HepG2 (cell line): ENCODE measurements around the gene INTS4. TPM values are rescaled to one million over a fixed set of nuclear protein-coding genes. Genes with fewer than 3 reads are reported as not detected.

Experiments used
- ATAC-seq: fragments of 200-7000 bp; cut with Tn5 transposase; 3 replicates; pipeline ENCODE4 v1.9.1; 2020; ENCODE audit warnings: mild to moderate bottlenecking, moderate library complexity
- BruUV-seq: library from RNA; stranded (reverse); fragments of 400-500 nt; replicated peaks from 2 replicates; lab custom pipeline; 2021; lab: Mats Ljungman, UMichigan
- CTCF ChIA-PET: fragments of 300-600 bp; formaldehyde crosslinking; extraction: SDS; loops from one replicate; lab custom pipeline; 2021; ENCODE audit warnings: low total read pairs, inconsistent platforms, low intra/inter-chr PET ratio; lab: Yijun Ruan, JAX
- POLR2A ChIA-PET: fragments of 350-600 bp; sonication (Branson Sonifier 250); formaldehyde crosslinking; loops from one replicate; lab custom pipeline; 2020; ENCODE audit warnings: antibody characterized with exemption, inconsistent platforms; lab: Yijun Ruan, JAX
- DNase-seq: peaks from one replicate; pipeline ENCODE4 v3.0.0-alpha.2; 2015; ENCODE audit warnings: low spot score
- FAIRE-seq: peaks from 3 replicates; lab custom pipeline; 2011; peaks lifted over from hg19 to GRCh38; lab: Jason Lieb, UNC
- H2AFZ ChIP-seq: one replicate; pipeline ENCODE4 v1.6.1; 2011; ENCODE audit warnings: low read length, inconsistent platforms
- H3K27ac ChIP-seq: fragments of 300-600 bp; 3 replicates; pipeline ENCODE4 v1.8.0; 2011; ENCODE audit warnings: mixed run types, mild to moderate bottlenecking, mixed read lengths, low read length, inconsistent platforms; ENCODE audit not compliant: insufficient read depth; ENCODE audit errors: extremely low read length
- H3K27me3 ChIP-seq, 2 experiments: fragments of 200-600 bp in 1 of 2; 2 replicates in 1 of 2; 3 replicates in 1 of 2; pipeline versions ENCODE4 v1.6.0 to v1.8.0; 2011; ENCODE audit warnings: low read length in 2 of 2, mild to moderate bottlenecking in 2 of 2, moderate library complexity in 2 of 2, inconsistent platforms in 1 of 2; ENCODE audit not compliant: insufficient read depth in 2 of 2, control insufficient read depth in 1 of 2
- H3K36me3 ChIP-seq, 2 experiments: fragments of 200-600 bp in 1 of 2; replicated peaks in 1 of 2; 2 replicates in 1 of 2; 3 replicates in 1 of 2; pipeline versions ENCODE4 v1.5.1 to v1.8.0; 2011; ENCODE audit warnings: low read length in 2 of 2, inconsistent platforms in 1 of 2; ENCODE audit not compliant: insufficient read depth in 2 of 2, control insufficient read depth in 1 of 2
- H3K4me1 ChIP-seq: 2 replicates; pipeline ENCODE4 v1.5.1; 2012; ENCODE audit warnings: low read length, inconsistent platforms; ENCODE audit not compliant: insufficient read depth
- H3K4me2 ChIP-seq: 2 replicates; pipeline ENCODE4 v1.6.0; 2011; ENCODE audit warnings: low read depth, low read length, inconsistent platforms
- H3K4me3 ChIP-seq, 3 experiments: fragments of 200-600 bp in 1 of 3; sonication (generic), shearing (Covaris generic) in 1 of 3; replicated peaks in 1 of 3; 2 replicates each; pipeline ENCODE4 v1.5.1; 2011 to 2016; ENCODE audit warnings: low read length in 3 of 3, inconsistent platforms in 2 of 3, low read depth in 2 of 3, mild to moderate bottlenecking in 2 of 3, control low read depth in 1 of 3, mixed read lengths in 1 of 3; ENCODE audit not compliant: insufficient read depth in 1 of 3
- H3K79me2 ChIP-seq: one replicate; pipeline ENCODE4 v1.6.1; 2011; ENCODE audit warnings: low read length, inconsistent platforms; ENCODE audit not compliant: insufficient read depth
- H3K9ac ChIP-seq: 2 replicates; pipeline ENCODE4 v1.6.0; 2011; ENCODE audit warnings: mild to moderate bottlenecking, low read depth, low read length, inconsistent platforms; ENCODE audit not compliant: insufficient read depth
- H3K9me3 ChIP-seq: 2 replicates; pipeline ENCODE4 v1.5.1; 2012; ENCODE audit warnings: mild to moderate bottlenecking, low read length
- H4K20me1 ChIP-seq: 2 replicates; pipeline ENCODE4 v1.6.0; 2011; ENCODE audit warnings: inconsistent platforms, mild to moderate bottlenecking, low read length, moderate library complexity; ENCODE audit not compliant: insufficient read depth
- ADNP ChIP-seq: sonication (generic); formaldehyde crosslinking; IDR thresholded peaks from 2 replicates; pipeline ENCODE4 v1.4.0; 2020; ENCODE audit warnings: missing genetic modification reagents
- ARID2 ChIP-seq: sonication (generic); formaldehyde crosslinking; IDR thresholded peaks from 2 replicates; pipeline ENCODE4 v1.8.1; 2022; ENCODE audit warnings: mild to moderate bottlenecking, missing genetic modification reagents, borderline replicate concordance
- DNMT1 ChIP-seq: sonication (generic); formaldehyde crosslinking; IDR thresholded peaks from 2 replicates; pipeline ENCODE4 v1.5.1; 2020; ENCODE audit warnings: mild to moderate bottlenecking, missing genetic modification reagents
- GATAD2A ChIP-seq: IDR thresholded peaks from 2 replicates; pipeline ENCODE4 v1.6.1; 2016
- SMC3 ChIP-seq: IDR thresholded peaks from 2 replicates; pipeline ENCODE4 v1.6.1; 2011; ENCODE audit warnings: low read length, improper control_type of control experiment
- ZNF331 ChIP-seq: sonication (generic); formaldehyde crosslinking; IDR thresholded peaks from 2 replicates; pipeline ENCODE4 v1.4.0; 2020; ENCODE audit warnings: missing genetic modification reagents
- ZNF570 ChIP-seq: sonication (generic); formaldehyde crosslinking; IDR thresholded peaks from 2 replicates; pipeline ENCODE4 v1.4.0; 2020; ENCODE audit warnings: mild to moderate bottlenecking, missing genetic modification reagents, borderline replicate concordance
- ZNF574 ChIP-seq: sonication (generic); formaldehyde crosslinking; IDR thresholded peaks from 2 replicates; pipeline ENCODE4 v1.4.0; 2020; ENCODE audit warnings: missing genetic modification reagents
- ZNF644 ChIP-seq: IDR thresholded peaks from 2 replicates; pipeline ENCODE4 v1.6.1; 2016; ENCODE audit warnings: low read depth
- ZNF770 ChIP-seq: sonication (generic); formaldehyde crosslinking; IDR thresholded peaks from 2 replicates; pipeline ENCODE4 v1.5.0; 2020; ENCODE audit warnings: mild to moderate bottlenecking, missing genetic modification reagents
- ZNF792 ChIP-seq: IDR thresholded peaks from 2 replicates; pipeline ENCODE4 v1.6.1; 2016
- WGBS: methylation state at CpG from one replicate; pipeline ENCODE4 v1.1.6; 2017; ENCODE audit warnings: low lambda C conversion rate; 5-methylcytosine and 5-hydroxymethylcytosine counted together
- in situ Hi-C: cut with HindIII; loops from 2 replicates; pipeline ENCODE4 v1.10.0; 2017; ENCODE audit warnings: low pct_unique_long_range_greater_than_20kb; ENCODE audit not compliant: extremely low pct_ligation_motif_present
- intact Hi-C: fragments of 100-400 bp; cut with micrococcal nuclease; formaldehyde crosslinking; loops from one replicate; pipeline ENCODE4 v1.10.0; 2022; ENCODE audit not compliant: unreplicated experiment
- polyA plus RNA-seq, 8 experiments: library from polyadenylated mRNA; depleted of rRNA in 3 of 8; stranded (reverse) in 7 of 8; unstranded in 1 of 8; fragments of >200 nt; fragmentation: Illumina TruSeq in 4 of 8; extraction: Trizol in 4 of 8; gene quantifications; 2 replicates each; pipeline versions ENCODE4 v1.2.1 to v1.2.3, GENCODE V29; 2011 to 2016; ENCODE audit warnings: low read depth in 4 of 8, missing spikeins in 1 of 8, mixed read lengths in 1 of 8; ENCODE audit not compliant: insufficient read depth in 1 of 8
- total RNA-seq, 5 experiments: library from RNA; depleted of rRNA; stranded (reverse); fragments of >200 nt; fragmentation: Illumina TruSeq; extraction: Trizol; gene quantifications; 2 replicates each; pipeline ENCODE4 v1.2.3, GENCODE V29; 2016; ENCODE audit warnings: low read depth in 1 of 5

The INTS4 gene
- total and polyA plus RNA-seq, 2 of the 13 experiments (the other 11 are each of a cell fraction or from before 2014, with no cell fraction given), result 37.3 to 44.8 TPM

- H3K9ac ChIP-seq, result peak overlapping the region; percentile 63
- H3K4me1 ChIP-seq, result peaks cover 74% of the 10 kb centered on the region
- no peaks in the 10 kb centered on the region for H3K79me2 ChIP-seq
- no peaks in the 10 kb centered on the region for H3K27me3 ChIP-seq
- H3K4me2 ChIP-seq, result peak overlapping the region; percentile 64
- H3K9me3 ChIP-seq, result no peaks in the 10 kb centered on the region
- CTCF ChIA-PET, result no interaction called here
- peak overlapping the region; percentile 73 for H3K27ac ChIP-seq
- ATAC-seq (no peak), DNase-seq (no peak), FAIRE-seq (no peak)
- intact Hi-C loops, result no loop called here
- H2AFZ ChIP-seq, result no peak overlapping the region
- H3K4me3 ChIP-seq, result peak overlapping the region in 1 of 3 experiments; percentile 34; a peak in 3 of 6 replicates
- TF ChIP-seq SMC3, result no peak
- TF ChIP-seq ARID2 (CRISPR knock-in tag), result no peak
- peak; percentile 84 for TF ChIP-seq ZNF770
- no peak for TF ChIP-seq ZNF792 (CRISPR knock-in tag)
- TF ChIP-seq DNMT1, result no peak
- in situ Hi-C loops, result no loop called here
- no peaks in the 10 kb centered on the region for H3K36me3 ChIP-seq
- 34% methylated on average over 4 of the region's 4 CpGs for WGBS
- POLR2A ChIA-PET, result interaction anchor here (0.9 to 3.1 kb wide), 6 partner anchors 12 to 100 kb away, joined by 4 to 25 read pairs (median 6); partner anchors contain the start of genes ALG8, INTS4, KCTD14 and NDUFC2
- no TSS peak for BruUV-seq
- no peaks in the 10 kb centered on the region for H4K20me1 ChIP-seq
Observed at GRCh38 chr11:78039391-78039918, 45.0 kb upstream of the INTS4 start.

DNA sequence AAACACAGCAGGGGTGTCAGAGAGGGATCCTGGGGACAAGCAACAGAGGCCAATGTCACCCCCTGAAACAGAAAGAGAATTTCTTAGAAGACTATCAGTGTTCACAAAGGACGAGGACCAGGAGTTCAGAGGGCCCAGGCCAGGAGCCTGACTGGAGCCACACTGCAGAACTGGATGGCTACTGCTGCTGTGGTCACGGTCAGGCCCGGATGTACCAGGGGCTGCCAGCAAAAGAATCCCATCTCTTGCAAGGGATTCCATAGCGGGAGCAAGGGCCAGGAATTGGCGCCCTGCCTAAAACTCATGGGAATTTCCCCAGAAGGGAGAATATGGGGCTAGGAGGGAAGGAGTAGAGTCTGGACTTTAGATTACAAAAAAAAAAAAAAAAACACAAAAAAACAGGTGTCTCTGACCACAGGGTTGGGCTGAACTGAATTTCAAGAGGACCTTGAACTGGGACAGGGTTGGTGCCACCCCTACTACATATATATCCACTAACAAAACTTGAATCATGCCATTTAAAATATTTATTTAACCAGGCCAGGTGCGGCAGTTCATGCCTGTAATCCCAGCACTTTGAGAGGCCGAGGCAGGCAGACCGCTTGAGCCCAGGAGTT is 44.3 kb upstream of the INTS4 start:
- H4K20me1 ChIP-seq, result no peaks in the 10 kb centered on the region
- H3K27ac ChIP-seq, result peak overlapping the region; percentile 73
- peak overlapping the region in 2 of 3 experiments; percentile 2 to 34; a peak in 2 of 6 replicates for H3K4me3 ChIP-seq
- no TSS peak for BruUV-seq
- in situ Hi-C loops, result no loop called here
- H3K4me2 ChIP-seq, result peak overlapping the region; percentile 64
- H2AFZ ChIP-seq, result no peak overlapping the region
- ChIA-PET POLR2A (interaction anchor here (1.4 to 3.1 kb wide), 3 partner anchors 17 to 101 kb away, joined by 4 to 25 read pairs (median 12); partner anchors contain the start of genes ALG8, INTS4 and KCTD14), CTCF (no interaction called here)
- H3K36me3 ChIP-seq, result no peaks in the 10 kb centered on the region
- no peaks in the 10 kb centered on the region for H3K27me3 ChIP-seq
- DNase-seq, result peak; percentile 90
- under 1% methylated on average over 8 of the region's 8 CpGs for WGBS
- no peaks in the 10 kb centered on the region for H3K79me2 ChIP-seq
- H3K9ac ChIP-seq, result peak overlapping the region; percentile 42
- intact Hi-C loops, result no loop called here
- peaks cover 74% of the 10 kb centered on the region for H3K4me1 ChIP-seq
- FAIRE-seq, result peak; percentile 70
- H3K9me3 ChIP-seq, result no peaks in the 10 kb centered on the region
- peak; percentile 82 for ATAC-seq
- TF ChIP-seq ZNF331 (CRISPR knock-in tag), result peak; percentile 16; the same call in 1 of the 2 replicates
- peak; percentile 35; the same call in 1 of the 2 replicates for TF ChIP-seq GATAD2A
- TF ChIP-seq ADNP, result no peak
- TF ChIP-seq ZNF644, result no peak
- TF ChIP-seq ZNF574 (CRISPR knock-in tag), result 0 out of 2 replicates have a peak, but pooled peaks have one; percentile 22
- TF ChIP-seq ZNF570 (CRISPR knock-in tag), result no peak
